LNCAP (cell line): ENCODE measurements around the gene TRIM2.

Experiments
- CTCF ChIP-seq: fragments of 450-650 bp; IDR thresholded peaks from 2 replicates; pipeline ENCODE4 v1.5.1; 2017; ENCODE audit warnings: mild to moderate bottlenecking

TRIM2 gene

GRCh38 chr4:153374442-153374841 lies 170.2 kb downstream of the TRIM2 start:
- no peak for TF ChIP-seq CTCF

GRCh38 chr4:153375303-153375702 lies 171.1 kb downstream of the TRIM2 start:
- TF ChIP-seq CTCF, result no peak

- TF ChIP-seq CTCF, result no peak
These were observed 178.9 kb downstream of the TRIM2 start for GRCh38 chr4:153383131-153383530.

GRCh38 chr4:153384160-153384559 lies 179.9 kb downstream of the TRIM2 start:
- TF ChIP-seq CTCF, result no peak

- TF ChIP-seq CTCF, result no peak
These were observed 181.5 kb downstream of the TRIM2 start for GRCh38 chr4:153385784-153386183.

- no peak for TF ChIP-seq CTCF
These were observed 183.7 kb downstream of the TRIM2 start for GRCh38 chr4:153387981-153388380.
